Measurements from ENCODE around the gene CHAF1A. TPM values are rescaled to one million over a fixed set of nuclear protein-coding genes. Genes with fewer than 3 reads are reported as not detected.
A peak's percentile ranks its signal among the peaks of the same experiment; 100 is the strongest.

CHAF1A gene
- total RNA-seq, 1 experiment from 2014 or later = 161 TPM

GRCh38 chr19:4441994-4442818, 39.8 kb downstream of the CHAF1A start:
- CTCF ChIA-PET = no interaction called here

GRCh38 chr19:4442819-4443146, 40.3 kb downstream of the CHAF1A start:
- H3K27ac Mint-ChIP-seq = no peak overlapping the region
- POLR2A ChIA-PET = interaction anchor here (0.6 kb wide), 1 partner anchor 26 kb away, joined by 3 read pairs; no protein-coding TSS in a partner anchor
- H3K36me3 Mint-ChIP-seq = peaks cover 36% of the 10 kb centered on the region
- DNase-seq (ENCODE audit: low spot score) (no peak), ATAC-seq (no peak)
- H3K4me1 Mint-ChIP-seq = no peaks in the 10 kb centered on the region
- CTCF ChIA-PET = no interaction called here
- no peaks in the 10 kb centered on the region for H3K27me3 Mint-ChIP-seq (ENCODE audit: low read depth)
- TF ChIP-seq HMGA2 (CRISPR knock-in tag; IDR thresholded peaks at IDR 0.05) (no peak), GABPB1 (CRISPR knock-in tag; IDR thresholded peaks at IDR 0.05) (no peak), ZNF232 (CRISPR knock-in tag; IDR thresholded peaks at IDR 0.05) (no peak), CTCF (IDR thresholded peaks at IDR 0.05) (no peak), MAX (CRISPR knock-in tag; IDR thresholded peaks at IDR 0.05) (no peak), AR (CRISPR knock-in tag; IDR thresholded peaks at IDR 0.05) (no peak)
- H3K9me3 Mint-ChIP-seq = no peaks in the 10 kb centered on the region
- no peak overlapping the region for H3K4me3 Mint-ChIP-seq

More at GRCh38 chr19:4441994-4442818, 39.8 kb downstream of the CHAF1A start:
- ATAC-seq (no peak), DNase-seq (ENCODE audit: low spot score) (no peak)
- Mint-ChIP-seq H3K4me1 (no peaks in the 10 kb centered on the region), H3K9me3 (no peaks in the 10 kb centered on the region), H3K27ac (peak overlapping the region; percentile 75), H3K36me3 (peaks cover 39% of the 10 kb centered on the region), H3K4me3 (no peak overlapping the region), H3K27me3 (ENCODE audit: low read depth) (no peaks in the 10 kb centered on the region)
- POLR2A ChIA-PET = interaction anchor here (0.6 kb wide), 1 partner anchor 26 kb away, joined by 3 read pairs; no protein-coding TSS in a partner anchor
- TF ChIP-seq FOXP1 (CRISPR knock-in tag; IDR thresholded peaks at IDR 0.05; ENCODE audit: borderline replicate concordance) = peak; percentile 49; the same call in 1 of the 2 replicates
- no peak for TF ChIP-seq ZNF671 (CRISPR knock-in tag; IDR thresholded peaks at IDR 0.05)
- TF ChIP-seq ZNF317 (CRISPR knock-in tag; IDR thresholded peaks at IDR 0.05; ENCODE audit: borderline replicate concordance, low read depth) = no peak
- TF ChIP-seq FOXK1 (CRISPR knock-in tag; IDR thresholded peaks at IDR 0.05) = no peak
- TF ChIP-seq JUN (CRISPR knock-in tag; IDR thresholded peaks at IDR 0.05) = no peak
- TF ChIP-seq KAT7 (CRISPR knock-in tag; IDR thresholded peaks at IDR 0.05; ENCODE audit: borderline replicate concordance) = no peak
- TF ChIP-seq HMGA2 (CRISPR knock-in tag; IDR thresholded peaks at IDR 0.05) = no peak
- TF ChIP-seq STAT6 (CRISPR knock-in tag; conservative IDR thresholded peaks at IDR 0.05; ENCODE audit: low read depth) = no peak
- TF ChIP-seq TEAD1 (CRISPR knock-in tag; IDR thresholded peaks at IDR 0.05) = no peak

- peaks cover 32% of the 10 kb centered on the region for H3K36me3 Mint-ChIP-seq
- no peaks in the 10 kb centered on the region for H3K27me3 Mint-ChIP-seq (ENCODE audit: low read depth)
- no peak for TF ChIP-seq NFE2L1 (CRISPR knock-in tag; IDR thresholded peaks at IDR 0.05)
- no peak for TF ChIP-seq NFATC4 (CRISPR knock-in tag; IDR thresholded peaks at IDR 0.05)
- TF ChIP-seq IRF2 (CRISPR knock-in tag; IDR thresholded peaks at IDR 0.05; ENCODE audit: borderline replicate concordance, low read depth) = no peak
- no peak for TF ChIP-seq ERG (CRISPR knock-in tag; IDR thresholded peaks at IDR 0.05)
- TF ChIP-seq CREM (CRISPR knock-in tag; IDR thresholded peaks at IDR 0.05) = no peak
- TF ChIP-seq SMAD3 (CRISPR knock-in tag; IDR thresholded peaks at IDR 0.05; ENCODE audit: borderline replicate concordance) = no peak
- TF ChIP-seq ATF2 (CRISPR knock-in tag; IDR thresholded peaks at IDR 0.05; ENCODE audit: borderline replicate concordance, low read depth) = no peak
- no peak for TF ChIP-seq NR3C1 (CRISPR knock-in tag; conservative IDR thresholded peaks at IDR 0.05; ENCODE audit: low read depth)
Observed at GRCh38 chr19:4443188-4443587, 40.7 kb downstream of the CHAF1A start.

More at GRCh38 chr19:4443188-4443587, 40.7 kb downstream of the CHAF1A start:
- no peaks in the 10 kb centered on the region for H3K9me3 Mint-ChIP-seq
- DNase-seq (ENCODE audit: low spot score) (no peak), ATAC-seq (no peak)
- CTCF ChIA-PET = interaction anchor here (1.1 to 1.4 kb wide), 2 partner anchors 43 to 176 kb away, joined by 3 to 4 read pairs; partner anchors contain the start of gene SH3GL1
- H3K4me1 Mint-ChIP-seq = no peaks in the 10 kb centered on the region
- POLR2A ChIA-PET = no interaction called here
- H3K27ac Mint-ChIP-seq = peak overlapping the region; percentile 96
- H3K4me3 Mint-ChIP-seq = no peak overlapping the region
